SK-N-DZ (cell line): ENCODE data around the gene CREB5.

ENCODE experiments used
- DNase-seq: peaks from one replicate; pipeline ENCODE4 v3.0.0-alpha.2; 2015; ENCODE audit warnings: low spot score

The CREB5 gene

GRCh38 chr7:28435152-28435551 lies 22.8 kb downstream of the CREB5 start:
- DNase-seq = no peak

DNA sequence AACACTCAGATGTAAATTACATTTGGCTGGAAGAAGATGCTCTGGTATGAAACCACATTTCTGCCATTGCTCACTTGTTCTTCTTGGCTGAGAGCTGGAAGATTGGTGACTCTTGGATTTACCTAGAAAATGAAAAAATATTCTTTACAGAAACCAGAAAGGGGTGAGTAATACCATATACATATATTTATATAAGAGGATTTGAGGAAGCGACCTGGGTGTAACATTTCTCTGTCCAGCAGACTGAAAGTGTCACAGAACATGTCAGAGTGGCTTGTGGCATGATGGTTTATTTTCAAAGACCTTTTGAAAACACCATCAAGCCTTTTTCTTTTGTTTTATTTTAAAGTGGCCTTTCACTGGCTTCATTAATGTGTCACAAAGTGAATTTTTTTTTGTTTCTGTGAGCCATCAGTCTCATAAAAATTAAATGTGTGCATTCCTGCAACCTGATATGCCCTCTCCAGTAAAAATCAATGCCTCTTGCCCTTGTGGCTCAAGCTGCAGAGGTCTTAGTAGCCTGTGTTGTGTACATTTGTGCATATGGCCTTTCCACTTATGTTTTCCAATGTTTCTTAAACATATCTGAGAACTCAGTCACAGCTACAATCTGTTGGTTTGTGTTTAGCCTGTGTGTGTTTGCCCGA lies 23.5 kb downstream of the CREB5 start:
- no peak for DNase-seq

DNA sequence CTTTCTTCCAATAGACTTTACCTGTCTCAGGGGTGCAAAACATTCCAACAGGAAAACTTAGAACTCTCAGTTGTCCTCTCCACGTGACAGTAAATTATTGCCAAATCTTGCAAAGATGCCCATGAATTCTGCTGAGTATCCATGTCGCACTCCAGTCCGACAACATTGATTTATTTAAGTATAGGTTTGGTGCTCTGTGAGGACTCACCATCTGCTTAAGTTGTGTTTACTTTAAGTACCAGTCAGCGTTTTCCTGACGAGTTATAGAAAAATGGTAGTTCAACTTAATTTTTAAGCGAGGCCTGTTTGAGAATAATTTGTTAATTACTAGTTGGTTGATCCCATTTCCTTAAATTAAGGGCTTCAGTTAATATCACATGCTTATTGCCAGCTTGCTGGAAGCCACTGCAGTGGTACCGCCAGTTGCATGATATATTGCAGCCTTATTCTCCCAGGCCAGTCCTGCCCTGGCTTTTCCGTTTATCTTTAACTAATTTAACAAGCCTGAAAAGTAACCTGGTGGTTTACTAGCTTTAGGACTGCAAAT lies 27.8 kb downstream of the CREB5 start:
- no peak for DNase-seq

GRCh38 chr7:28442540-28443420 lies 30.5 kb downstream of the CREB5 start:
- no peak for DNase-seq

DNA sequence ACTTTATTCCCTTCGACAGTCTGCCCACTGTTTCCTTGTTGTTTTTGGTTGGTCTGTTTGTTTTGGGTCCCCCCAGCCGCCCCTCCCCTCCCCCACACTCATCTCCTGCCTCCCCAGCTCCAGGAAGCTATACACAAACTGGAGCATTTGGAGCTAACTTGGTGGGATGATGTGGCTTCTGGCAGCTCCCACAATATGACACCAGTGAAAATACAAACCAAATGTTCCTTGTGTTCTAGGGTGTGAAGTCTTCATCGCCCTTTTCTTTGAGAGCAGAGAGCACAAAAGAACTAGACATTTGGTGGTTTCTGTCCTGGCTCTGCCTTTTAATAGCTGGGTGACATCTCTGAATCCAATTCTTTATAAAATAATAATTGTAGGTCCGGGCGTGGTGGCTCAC lies 33.8 kb downstream of the CREB5 start:
- no peak for DNase-seq

GRCh38 chr7:28447071-28447470 lies 34.8 kb downstream of the CREB5 start:
- DNase-seq = no peak

DNA sequence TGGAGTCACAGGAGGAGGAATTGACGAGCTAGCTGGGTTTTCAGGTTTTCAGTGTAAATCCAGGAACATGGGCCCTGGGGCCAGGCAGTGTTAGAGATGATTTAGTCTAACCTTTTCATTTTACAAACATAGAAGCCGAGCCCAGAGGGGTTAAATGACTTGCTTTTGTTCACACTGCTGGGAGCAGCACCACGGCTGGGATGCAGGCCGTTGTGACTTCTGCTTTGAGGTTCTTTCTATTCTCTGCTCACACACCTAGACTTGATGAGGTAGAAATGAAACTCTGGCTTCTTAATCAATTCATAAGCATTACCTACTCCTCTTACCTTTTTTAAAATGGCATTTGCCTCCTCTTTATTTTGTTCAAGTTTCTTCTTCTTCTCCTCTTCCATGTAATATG lies 36.4 kb downstream of the CREB5 start:
- no peak for DNase-seq

DNA sequence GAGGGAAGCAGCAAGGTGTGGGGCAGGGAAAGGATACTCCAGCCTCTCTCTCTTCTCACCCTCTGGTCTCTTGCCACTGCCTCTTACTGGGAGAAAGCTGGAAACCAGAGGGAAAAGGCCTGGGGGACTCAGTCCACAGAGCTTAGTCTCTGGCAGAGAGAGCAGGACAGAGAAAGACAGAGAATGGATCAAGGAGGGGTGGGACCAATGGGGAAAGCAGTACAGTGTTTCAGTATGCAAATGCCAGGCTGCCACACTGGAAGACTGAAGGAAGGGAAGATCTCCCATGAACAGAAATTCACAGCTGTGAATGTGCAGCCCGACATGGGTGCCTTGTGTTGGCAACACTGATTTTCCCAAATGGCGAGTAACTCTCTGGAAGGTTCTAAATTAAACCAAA lies 40.4 kb downstream of the CREB5 start:
- no peak for DNase-seq

GRCh38 chr7:28455486-28455885 lies 43.2 kb downstream of the CREB5 start:
- no peak for DNase-seq

DNA sequence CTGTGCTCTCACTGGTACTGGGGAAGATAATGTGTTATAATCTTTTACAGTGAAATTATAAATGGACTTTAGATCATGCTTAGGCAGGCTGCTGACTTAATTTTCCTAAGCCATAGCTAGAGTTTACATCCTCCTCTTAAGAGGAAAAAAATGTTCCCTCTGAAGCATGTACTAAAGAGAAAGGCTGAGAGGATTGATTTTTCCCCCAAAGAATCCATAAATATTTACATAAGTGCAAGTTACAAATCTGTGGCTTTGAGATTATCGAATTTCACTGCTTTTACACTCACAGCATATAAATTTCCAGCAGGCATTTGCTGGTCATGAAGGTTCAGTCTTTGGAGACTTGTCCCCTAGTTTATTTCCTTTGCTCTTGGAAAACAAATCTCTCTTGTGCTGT lies 43.7 kb downstream of the CREB5 start:
- no peak for DNase-seq

GRCh38 chr7:28458732-28459131 lies 46.4 kb downstream of the CREB5 start:
- DNase-seq = peak; percentile 15

GRCh38 chr7:28459306-28459705 lies 47.0 kb downstream of the CREB5 start:
- no peak for DNase-seq

GRCh38 chr7:28465697-28466096 lies 53.4 kb downstream of the CREB5 start:
- DNase-seq = no peak

DNA sequence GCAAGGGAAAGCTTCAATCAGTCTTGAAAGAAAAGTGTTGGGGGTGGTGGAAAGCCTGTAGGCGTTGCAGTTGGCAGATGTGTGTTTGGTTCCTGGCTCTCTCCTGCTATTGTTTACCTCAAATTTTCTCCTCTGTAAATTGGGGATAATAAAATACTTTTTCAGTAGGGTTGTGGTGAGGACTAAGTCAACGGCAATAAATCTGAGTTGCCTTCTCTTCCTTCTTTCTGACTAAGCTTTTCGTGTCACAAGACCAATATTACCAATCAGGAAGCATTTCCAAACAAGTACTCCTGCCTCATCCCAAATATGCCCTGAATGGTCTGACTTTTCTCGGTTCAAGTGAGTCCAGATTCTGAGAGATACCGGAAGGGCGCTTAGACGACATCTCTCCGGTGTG lies 54.0 kb downstream of the CREB5 start:
- no peak for DNase-seq

- no peak for DNase-seq
These were observed 54.6 kb downstream of the CREB5 start for GRCh38 chr7:28466885-28467284.

DNA sequence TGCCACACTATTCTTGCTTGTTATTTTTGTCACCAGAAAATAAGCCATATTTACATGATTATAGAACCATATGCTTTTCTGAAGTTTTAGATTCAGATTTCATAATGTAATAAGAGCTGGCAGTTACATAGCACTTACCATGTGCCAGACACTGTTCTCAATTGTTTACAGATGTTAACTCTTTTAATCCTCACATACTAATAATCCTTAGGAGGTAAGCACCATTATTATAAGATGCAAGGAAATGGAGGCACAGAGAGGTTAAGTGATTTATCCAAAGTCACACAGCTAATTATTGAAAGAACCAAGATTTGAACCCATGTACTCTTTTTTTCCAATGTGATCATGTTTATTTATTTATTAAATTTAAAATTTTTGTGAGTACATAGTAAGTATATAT lies 57.2 kb downstream of the CREB5 start:
- DNase-seq = no peak

GRCh38 chr7:28470344-28470743 lies 58.0 kb downstream of the CREB5 start:
- DNase-seq = no peak

GRCh38 chr7:28472332-28472731 lies 60.0 kb downstream of the CREB5 start:
- no peak for DNase-seq

DNA sequence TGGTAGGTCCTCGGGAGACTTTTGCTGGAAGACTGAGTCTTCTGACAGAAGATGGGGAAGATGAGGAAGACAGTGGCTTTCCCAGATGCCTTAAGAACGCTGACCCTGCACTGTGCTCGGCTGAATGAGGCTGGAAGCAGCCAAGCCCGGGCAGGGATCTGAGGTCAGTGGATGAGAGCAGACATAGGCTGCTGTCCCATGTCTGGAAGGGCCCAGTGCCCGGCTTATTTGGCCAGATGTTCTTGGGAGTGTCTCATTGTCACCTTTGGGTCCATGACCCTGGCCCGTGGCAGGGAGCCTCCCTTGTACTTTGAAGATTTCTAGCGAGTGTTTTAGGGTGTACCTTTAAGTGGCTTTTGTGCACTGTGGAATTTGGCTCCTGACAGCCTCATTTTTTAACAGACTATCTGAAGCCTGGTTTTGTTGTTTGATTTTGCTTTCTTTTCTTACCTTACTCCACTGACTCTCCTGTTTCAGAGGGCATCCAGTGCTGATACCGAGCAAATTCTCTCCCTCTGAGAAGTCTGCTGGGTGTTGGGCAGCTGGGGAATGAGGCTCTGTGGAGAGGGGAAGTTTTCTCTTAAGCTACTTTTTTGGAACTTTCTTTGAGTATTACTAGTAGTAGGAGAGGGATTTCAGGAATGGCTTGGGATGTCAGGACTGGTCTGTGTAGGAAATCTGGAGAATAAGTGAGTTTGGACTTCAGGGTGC lies 61.4 kb downstream of the CREB5 start:
- no peak for DNase-seq

DNA sequence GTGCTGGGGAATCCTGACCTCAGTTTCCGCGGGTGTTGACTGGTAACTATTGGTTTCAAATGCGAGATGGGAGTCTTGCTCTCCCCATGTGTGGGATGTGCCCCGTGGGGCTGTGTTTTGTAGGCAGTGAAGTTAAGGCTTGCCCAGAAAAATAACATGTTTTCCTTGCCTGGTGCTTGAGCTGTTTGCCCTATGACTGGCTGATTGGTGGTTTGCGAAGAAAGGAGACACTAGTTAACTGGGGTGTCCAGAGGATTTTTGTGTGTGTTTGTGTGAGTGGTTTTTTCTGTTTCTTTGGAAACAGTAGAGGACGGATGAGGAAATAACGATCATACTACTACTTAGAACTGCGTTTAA lies 61.9 kb downstream of the CREB5 start:
- no peak for DNase-seq

DNA sequence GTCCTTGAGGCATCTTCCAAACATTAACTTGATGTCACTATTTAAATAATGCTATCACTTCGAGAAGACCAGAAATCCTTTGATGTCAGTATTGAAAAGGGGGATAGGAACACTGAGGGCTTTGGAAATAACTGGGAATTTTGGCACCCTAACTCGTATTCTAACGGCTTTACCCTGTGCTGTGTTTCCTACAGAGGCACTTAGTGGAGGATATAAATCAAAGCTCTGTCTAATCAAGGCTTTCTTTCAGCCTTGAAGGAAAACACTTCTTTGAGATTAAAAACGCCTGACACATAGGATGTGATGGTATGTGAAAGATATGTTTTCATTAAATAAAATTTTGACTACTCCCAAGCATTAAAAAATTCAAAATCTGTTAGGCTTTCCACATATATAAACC lies 62.3 kb downstream of the CREB5 start:
- no peak for DNase-seq

DNA sequence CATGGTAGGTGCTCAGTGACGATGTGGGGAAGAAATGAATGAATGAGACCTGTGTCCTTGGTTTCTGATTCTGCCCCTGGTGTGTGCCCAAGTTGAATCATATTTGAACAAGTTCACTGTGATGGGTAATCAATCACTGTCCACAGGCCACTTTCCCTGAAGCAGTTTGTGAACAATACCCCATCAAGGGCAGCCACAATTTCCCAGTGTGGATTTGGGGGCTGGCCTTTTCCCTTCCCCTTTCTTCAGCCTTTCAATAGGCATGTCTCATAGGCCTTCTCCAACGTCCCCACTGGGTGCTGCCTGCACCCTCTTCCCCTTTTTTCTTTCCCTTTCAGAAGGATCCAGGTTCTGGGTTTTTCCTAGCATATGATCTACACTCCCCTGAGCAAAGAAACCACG lies 64.7 kb downstream of the CREB5 start:
- DNase-seq = no peak
